Esophagus (tissue), 2 donors: ENCODE results near the gene NR2E3. TPM values are rescaled to one million over a fixed set of nuclear protein-coding genes. Genes with fewer than 3 reads are reported as not detected.

Experiments used
- H3K27ac ChIP-seq, 2 donors: one replicate each; pipeline ENCODE4 v1.5.1; 2013; ENCODE audit warnings: low read depth in 2 of 2, mild to moderate bottlenecking in 2 of 2, inconsistent platforms in 1 of 2, low read length in 1 of 2, moderate library complexity in 1 of 2
- H3K27me3 ChIP-seq, 2 donors: one replicate each; pipeline ENCODE4 v1.6.1; 2013; ENCODE audit warnings: low read length in 2 of 2, control low read depth in 1 of 2, mild to moderate bottlenecking in 1 of 2; ENCODE audit not compliant: insufficient read depth in 2 of 2, control insufficient read depth in 1 of 2
- H3K36me3 ChIP-seq, 2 donors: one replicate each; pipeline ENCODE4 v1.6.1; 2013; ENCODE audit warnings: low read length in 1 of 2; ENCODE audit not compliant: control insufficient read depth in 2 of 2, insufficient read depth in 2 of 2
- H3K4me1 ChIP-seq, 2 donors: one replicate each; pipeline ENCODE4 v1.6.1; 2013; ENCODE audit warnings: low read length in 1 of 2; ENCODE audit not compliant: control insufficient read depth in 2 of 2, insufficient read depth in 2 of 2
- H3K4me3 ChIP-seq, 2 donors: one replicate each; pipeline ENCODE4 v1.5.1; 2013; ENCODE audit warnings: low read length in 2 of 2, mild to moderate bottlenecking in 2 of 2, low read depth in 1 of 2, moderate library complexity in 1 of 2
- H3K9me3 ChIP-seq, 2 donors: one replicate each; pipeline ENCODE4 v1.6.1; 2013; ENCODE audit warnings: mild to moderate bottlenecking in 2 of 2, low read depth in 1 of 2, low read length in 1 of 2, moderate library complexity in 1 of 2; ENCODE audit not compliant: control insufficient read depth in 2 of 2, insufficient read depth in 1 of 2
- WGBS, 2 donors: extraction: QIAGEN DNeasy Blood & Tissue Kit; methylation state at CpG; one replicate each; pipeline ENCODE4 v1.1.7; 2013; 5-methylcytosine and 5-hydroxymethylcytosine counted together
- polyA plus RNA-seq, 2 donors: library from polyadenylated mRNA; stranded (reverse); fragments of 200-250 nt; gene quantifications; one replicate each; pipeline ENCODE4 v1.2.3, GENCODE V29; 2013
- donor health status: healthy with polysubstance abuse.
- donor health status: Bipolar disorder and iron deficiency.

Gene NR2E3
- polyA plus RNA-seq, 2 donors, result 0.25 to 1.7 TPM

DNA sequence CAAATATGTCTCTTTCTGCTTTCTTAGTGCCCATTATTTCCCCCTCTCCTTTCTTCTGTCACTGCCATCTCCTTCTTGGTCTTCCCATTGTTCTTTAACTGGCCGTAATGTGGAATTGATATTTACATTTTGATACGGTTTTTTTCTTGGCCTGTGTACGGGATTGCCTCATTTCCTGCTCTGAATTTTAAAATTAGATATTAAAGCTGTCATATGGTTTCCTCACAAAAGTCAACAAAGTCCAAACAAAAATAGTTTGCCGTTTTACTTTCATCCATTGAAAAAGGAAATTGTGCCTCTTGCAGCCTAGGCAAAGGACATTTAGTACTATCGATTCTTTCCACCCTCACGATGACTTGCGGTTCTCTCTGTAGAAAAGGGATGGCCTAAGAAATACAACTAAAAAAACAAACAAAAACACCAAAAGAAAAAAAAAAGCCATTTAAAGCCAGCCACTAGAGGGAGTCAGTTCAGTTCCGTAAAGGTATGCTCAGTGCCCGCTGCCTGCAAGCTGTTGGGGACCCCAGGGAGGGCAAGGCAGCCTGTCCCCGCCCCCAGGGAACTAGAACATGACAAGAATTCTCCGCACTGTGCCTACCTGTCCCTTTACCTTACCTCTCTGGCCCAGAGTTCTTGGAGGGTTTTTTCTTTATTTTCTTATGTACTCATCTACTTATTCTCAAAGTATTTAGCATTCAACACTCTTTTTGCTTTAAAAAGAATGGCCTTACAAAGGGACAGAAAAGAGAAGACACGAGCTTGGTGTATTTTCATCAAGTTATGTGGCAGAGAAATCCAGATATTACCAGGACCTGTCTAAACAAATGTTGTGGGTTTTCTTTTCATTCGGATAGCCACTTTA is 30.0 kb upstream of the NR2E3 start:
- Histone ChIP-seq H3K27me3 (no peaks in the 10 kb centered on the region), H3K9me3 (no peaks in the 10 kb centered on the region), H3K27ac (no peak overlapping the region), H3K36me3 (peaks cover 4 to 10% of the 10 kb centered on the region in 2 donors), H3K4me1 (no peaks in the 10 kb centered on the region), H3K4me3 (no peak overlapping the region)
- WGBS, 2 donors, result 26 to 38% methylated on average over 13 of the region's 13 CpGs

DNA sequence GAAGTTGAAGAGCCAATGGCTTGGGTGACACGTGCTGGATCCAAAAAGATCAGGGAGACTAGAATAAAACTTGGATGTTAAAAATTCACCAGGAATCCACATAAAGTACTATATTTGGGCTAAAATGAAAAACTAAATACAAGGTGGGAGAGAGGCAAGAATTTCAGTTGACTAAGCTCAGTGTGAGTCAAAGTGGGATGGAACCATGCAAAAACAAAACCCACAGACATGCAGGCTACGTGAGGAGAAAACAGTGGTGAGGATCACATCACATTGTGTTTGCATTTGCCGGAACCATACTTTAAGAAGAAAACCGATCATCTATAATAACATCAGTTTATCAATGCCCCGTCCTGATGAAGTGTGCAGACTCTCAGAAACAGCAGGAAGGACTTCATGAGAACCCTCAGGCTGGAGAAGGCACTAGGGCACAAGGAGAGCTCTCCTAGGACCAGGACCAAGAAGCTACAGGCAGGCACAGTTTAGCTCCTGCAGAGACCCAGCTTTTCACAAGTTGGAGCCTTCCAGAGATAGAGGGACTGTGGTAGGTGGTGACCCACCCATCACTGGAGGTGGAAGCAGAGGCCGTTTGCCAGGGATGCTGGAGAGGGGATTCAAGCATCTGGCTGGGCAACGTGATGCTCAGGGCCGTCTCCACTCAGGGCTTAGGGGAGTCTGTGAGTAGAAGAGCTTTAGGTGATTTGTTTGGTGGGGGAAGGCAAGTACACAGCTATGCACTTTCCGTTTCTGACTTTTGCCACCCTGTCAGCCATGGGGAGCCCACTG is 29.0 kb upstream of the NR2E3 start:
- Histone ChIP-seq H3K4me3 (no peak overlapping the region), H3K9me3 (no peaks in the 10 kb centered on the region), H3K27me3 (no peaks in the 10 kb centered on the region), H3K27ac (no peak overlapping the region), H3K36me3 (peaks cover 4 to 10% of the 10 kb centered on the region in 2 donors), H3K4me1 (no peaks in the 10 kb centered on the region)
- 67 to 70% methylated on average over 9 of the region's 9 CpGs for WGBS, 2 donors

DNA sequence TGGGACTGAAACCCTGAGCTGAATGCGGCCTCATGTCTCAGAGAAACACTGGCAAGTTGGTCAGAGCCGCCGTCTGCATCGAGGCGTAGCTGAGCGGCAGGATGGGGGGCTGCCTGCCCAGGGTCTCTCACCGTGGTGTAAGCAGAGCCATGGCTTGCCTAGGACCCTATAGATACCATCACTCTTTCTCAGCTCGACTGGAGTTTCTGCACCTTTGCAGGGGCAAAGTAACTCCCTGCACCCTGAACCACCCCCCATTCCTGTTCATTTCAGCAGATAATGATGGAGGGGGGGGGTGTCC is 28.4 kb upstream of the NR2E3 start:
- H3K4me3 ChIP-seq, result no peak overlapping the region
- no peaks in the 10 kb centered on the region for H3K9me3 ChIP-seq
- no peak overlapping the region for H3K27ac ChIP-seq
- H3K27me3 ChIP-seq, result no peaks in the 10 kb centered on the region
- H3K4me1 ChIP-seq, result no peaks in the 10 kb centered on the region
- WGBS, 2 donors, result 77 to 79% methylated on average over 8 of the region's 8 CpGs
- H3K36me3 ChIP-seq, result peaks cover 4 to 9% of the 10 kb centered on the region in 2 donors

DNA sequence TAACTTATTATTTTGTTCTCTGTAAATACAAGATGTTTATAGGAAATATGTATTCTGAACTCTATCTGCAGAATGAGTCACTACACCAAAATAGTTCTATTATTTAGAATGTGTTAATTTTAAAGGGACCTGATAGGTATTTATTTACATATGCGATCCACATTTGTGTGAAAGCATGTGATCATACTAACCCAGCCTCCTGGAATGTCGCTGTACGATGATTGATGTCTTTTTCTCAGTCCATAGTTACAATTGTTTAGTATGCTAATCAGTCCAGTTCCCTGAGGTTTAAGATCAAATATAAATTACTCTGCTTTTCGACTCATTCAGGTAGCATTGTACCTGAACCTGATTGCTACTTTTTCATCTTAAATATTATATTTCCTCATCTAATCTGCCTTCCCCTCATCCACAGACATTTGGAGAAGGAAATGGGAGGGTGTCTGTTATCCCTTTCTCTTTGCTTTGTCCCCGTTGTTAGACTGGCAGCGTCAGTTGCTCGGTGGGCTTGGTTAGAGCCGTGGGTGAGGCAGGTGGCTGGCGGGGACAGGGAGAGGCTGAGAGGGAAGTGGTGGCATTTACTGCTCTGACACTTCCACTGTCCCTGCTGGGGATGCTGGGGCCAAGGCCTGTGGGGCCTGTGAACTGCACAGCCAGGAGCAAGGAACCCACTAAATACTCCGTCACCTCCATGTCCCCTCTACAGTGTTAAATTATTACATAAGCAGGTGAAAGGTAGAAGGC is 27.8 kb upstream of the NR2E3 start:
- H3K27ac ChIP-seq, result no peak overlapping the region
- H3K4me3 ChIP-seq, result no peak overlapping the region
- WGBS, 2 donors, result 61 to 62% methylated on average over 10 of the region's 10 CpGs
- peaks cover 3 to 4% of the 10 kb centered on the region in 2 donors for H3K36me3 ChIP-seq
- H3K9me3 ChIP-seq, result no peaks in the 10 kb centered on the region
- no peaks in the 10 kb centered on the region for H3K27me3 ChIP-seq
- no peaks in the 10 kb centered on the region for H3K4me1 ChIP-seq

DNA sequence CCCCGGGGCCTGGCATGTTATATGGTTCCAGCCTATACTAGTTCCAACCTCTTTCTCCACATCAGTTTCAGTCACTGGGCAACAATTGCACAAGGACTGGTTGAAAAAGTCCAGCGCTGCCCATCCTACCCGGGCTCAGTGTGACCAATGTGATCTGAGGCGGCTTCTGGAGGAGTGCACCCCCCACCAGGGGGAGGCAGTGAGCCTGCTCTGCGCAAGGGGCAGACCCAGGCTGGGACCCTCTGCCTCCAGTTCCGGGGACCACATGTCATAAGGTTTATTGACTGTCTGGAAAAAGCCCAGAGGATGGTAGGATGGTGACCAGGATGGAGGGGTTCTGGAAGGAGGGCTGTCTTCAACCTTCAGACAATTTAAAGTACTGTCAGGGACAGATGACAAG is 25.6 kb upstream of the NR2E3 start:
- H3K4me3 ChIP-seq, result no peak overlapping the region
- peaks cover 0 to 2% of the 10 kb centered on the region in 2 donors for H3K4me1 ChIP-seq
- no peaks in the 10 kb centered on the region for H3K9me3 ChIP-seq
- no peak overlapping the region for H3K27ac ChIP-seq
- 73 to 75% methylated on average over 6 of the region's 6 CpGs for WGBS, 2 donors
- H3K36me3 ChIP-seq, result no peaks in the 10 kb centered on the region
- no peaks in the 10 kb centered on the region for H3K27me3 ChIP-seq

DNA sequence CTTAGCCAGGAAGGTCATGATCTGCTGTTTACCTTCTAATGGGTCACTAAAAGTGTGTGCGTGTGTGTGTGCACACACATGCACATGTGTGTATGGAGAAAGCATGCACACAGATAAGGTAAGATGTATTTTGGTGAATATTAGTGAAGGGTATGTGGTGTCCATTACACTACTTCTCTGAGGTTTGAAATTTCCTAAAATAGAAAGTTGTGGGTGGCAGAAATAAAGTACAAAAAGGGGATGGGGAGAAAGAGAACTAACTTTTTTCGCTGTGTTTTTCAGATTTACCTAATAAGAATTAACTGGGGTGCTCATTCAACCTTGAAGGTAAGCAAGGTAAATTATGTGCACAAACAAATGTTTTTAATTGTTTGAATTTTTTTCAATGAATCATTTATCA is 24.4 kb upstream of the NR2E3 start:
- 85 to 86% methylated on average over 2 of the region's 2 CpGs for WGBS, 2 donors
- Histone ChIP-seq H3K36me3 (no peaks in the 10 kb centered on the region), H3K4me1 (peaks cover 0 to 2% of the 10 kb centered on the region in 2 donors), H3K9me3 (no peaks in the 10 kb centered on the region), H3K4me3 (no peak overlapping the region), H3K27ac (no peak overlapping the region), H3K27me3 (no peaks in the 10 kb centered on the region)

DNA sequence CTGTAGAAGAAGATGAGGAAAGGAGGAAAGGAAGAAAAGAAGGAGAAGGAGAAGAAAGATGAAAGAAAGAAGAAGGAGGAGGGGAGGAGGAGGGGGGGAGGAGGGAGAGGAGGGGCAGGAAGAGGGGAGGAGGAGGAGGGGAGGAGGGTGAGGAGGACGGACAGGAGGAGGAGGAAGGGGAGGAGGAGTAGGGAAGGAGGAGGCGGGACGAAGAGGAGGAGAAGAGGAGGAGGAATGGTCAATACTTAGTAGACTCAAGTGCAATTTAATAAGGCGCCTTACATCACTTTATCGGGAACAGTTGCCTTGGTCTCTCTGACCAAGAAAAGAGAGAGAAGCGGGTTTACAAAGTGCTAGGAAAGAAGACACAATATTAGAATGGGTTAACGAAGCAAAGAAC is 23.7 kb upstream of the NR2E3 start:
- no peak overlapping the region for H3K4me3 ChIP-seq
- WGBS, 2 donors, result 80% methylated on average over 7 of the region's 7 CpGs
- H3K27me3 ChIP-seq, result no peaks in the 10 kb centered on the region
- H3K9me3 ChIP-seq, result no peaks in the 10 kb centered on the region
- H3K27ac ChIP-seq, result no peak overlapping the region
- no peaks in the 10 kb centered on the region for H3K36me3 ChIP-seq
- peaks cover 0 to 2% of the 10 kb centered on the region in 2 donors for H3K4me1 ChIP-seq

DNA sequence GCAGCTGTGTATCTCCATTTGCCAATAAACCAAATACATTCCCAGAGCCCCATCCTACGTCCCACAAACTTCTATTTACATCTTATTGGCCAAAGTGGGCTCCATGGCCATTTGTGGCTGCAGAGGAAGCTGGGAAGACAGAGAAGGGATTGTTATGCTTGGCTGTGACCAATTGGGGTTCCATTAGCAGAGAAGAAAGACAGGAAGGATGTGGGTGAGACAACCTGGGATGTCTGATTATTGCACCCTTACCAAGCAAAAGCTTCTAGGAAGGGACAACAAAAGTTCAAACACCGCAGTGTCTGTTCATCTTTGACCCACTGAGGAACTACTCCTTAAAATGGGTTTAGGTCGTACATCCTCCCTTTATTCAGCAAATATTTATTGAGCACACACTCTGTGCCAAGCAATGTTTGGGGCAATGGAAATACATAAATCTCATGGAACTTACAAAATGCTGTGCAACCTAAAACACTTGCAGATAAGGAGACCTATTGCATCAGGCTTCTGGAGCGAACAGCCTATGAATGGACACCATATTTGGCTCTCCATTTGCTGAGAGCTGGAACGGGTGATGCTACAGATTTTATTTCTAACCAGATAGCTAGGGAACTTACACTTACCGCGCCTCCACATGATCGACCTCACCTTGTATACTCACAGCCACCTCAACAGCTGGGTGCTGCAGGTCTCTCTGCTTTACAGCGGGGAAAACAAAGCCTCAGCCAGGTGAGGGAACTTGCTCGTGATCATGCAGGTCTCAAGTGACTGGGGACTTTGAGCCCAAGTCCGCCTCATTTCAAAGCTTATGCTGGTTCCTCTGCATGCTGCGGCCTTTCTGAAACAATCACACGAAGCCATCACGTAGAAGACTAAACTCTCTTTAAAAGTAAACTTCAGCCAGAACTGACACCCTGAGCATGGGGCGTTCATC is 21.4 kb upstream of the NR2E3 start:
- H3K36me3 ChIP-seq, result no peaks in the 10 kb centered on the region
- WGBS, 2 donors, result 82 to 86% methylated on average over 15 of the region's 15 CpGs
- no peaks in the 10 kb centered on the region for H3K27me3 ChIP-seq
- peaks cover 0 to 2% of the 10 kb centered on the region in 2 donors for H3K4me1 ChIP-seq
- no peak overlapping the region for H3K27ac ChIP-seq
- no peaks in the 10 kb centered on the region for H3K9me3 ChIP-seq
- H3K4me3 ChIP-seq, result no peak overlapping the region

DNA sequence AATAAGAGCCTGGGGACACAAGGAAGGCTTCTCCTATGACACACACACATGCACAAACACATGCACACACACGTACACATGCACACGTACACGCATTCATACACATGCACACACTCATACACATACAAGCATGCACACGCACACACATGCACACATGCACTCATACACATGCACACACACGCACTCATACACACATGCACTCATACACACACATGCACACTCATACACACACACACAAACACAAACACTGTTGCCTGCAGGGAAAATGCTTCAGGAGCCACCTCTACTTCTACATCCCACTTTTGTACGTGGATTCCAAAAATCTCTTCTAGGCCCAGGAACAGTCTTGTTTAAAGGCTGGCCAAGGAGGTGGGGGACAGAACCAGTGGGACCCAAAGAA is 20.7 kb upstream of the NR2E3 start:
- peaks cover 0 to 2% of the 10 kb centered on the region in 2 donors for H3K4me1 ChIP-seq
- H3K27me3 ChIP-seq, result no peaks in the 10 kb centered on the region
- 84 to 93% methylated on average over 6 of the region's 6 CpGs for WGBS, 2 donors
- H3K27ac ChIP-seq, result no peak overlapping the region
- no peaks in the 10 kb centered on the region for H3K36me3 ChIP-seq
- no peak overlapping the region for H3K4me3 ChIP-seq
- H3K9me3 ChIP-seq, result no peaks in the 10 kb centered on the region
